PC-3 (cell line): ENCODE results near the gene CASKIN2.

ENCODE experiments used
- CTCF ChIP-seq: fragments of 300-600 bp; sonication (generic); conservative IDR thresholded peaks from 2 replicates; pipeline ENCODE4 v1.5.1; 2017; ENCODE audit warnings: antibody characterized with exemption, low read depth, mild to moderate bottlenecking, low read length
- EZH2 ChIP-seq: fragments of 300-600 bp; sonication (generic); IDR thresholded peaks from one replicate; pipeline ENCODE4 v1.6.1; 2017; ENCODE audit warnings: antibody characterized with exemption, mild to moderate bottlenecking, low read length; ENCODE audit not compliant: unreplicated experiment
- EZH2phosphoT487 ChIP-seq: fragments of 300-600 bp; sonication (generic); IDR thresholded peaks from 2 replicates; pipeline ENCODE4 v1.6.1; 2018; ENCODE audit warnings: mild to moderate bottlenecking, antibody characterized with exemption, low read length, borderline replicate concordance

- TF ChIP-seq CTCF (no peak), EZH2 (no peak), EZH2phosphoT487 (no peak)
Measured at GRCh38 chr17:75551266-75551665, 35.9 kb upstream of the CASKIN2 start.
